ENCODE data around the gene DCLK2. TPM values are rescaled to one million over a fixed set of nuclear protein-coding genes. Genes with fewer than 3 reads are reported as not detected.

Gene DCLK2
- total and polyA plus RNA-seq, 12 donors, result 4.1 to 33.4 (median 16.7) TPM

- H3K9me3 ChIP-seq, result no peaks in the 10 kb centered on the region
- peaks cover 2 to 38% (median 12%) of the 10 kb centered on the region in 9 donors for H3K4me1 ChIP-seq
- H3K36me3 ChIP-seq, result peaks cover 0 to 54% (median 0%) of the 10 kb centered on the region in 9 donors
- ATAC-seq, result no peak
- no peaks in the 10 kb centered on the region for H3K27me3 ChIP-seq
- intact Hi-C loops (cut with DNase I), result loop anchor here in 2 of 10 donors (2.0 to 10.0 kb wide), 2 partner anchors 231 to 421 kb away; partner anchors contain the start of gene IQCM (in 1 of the 2)
- no peak overlapping the region for H3K27ac ChIP-seq
- WGBS, 2 donors, result 73 to 78% methylated on average over 6 of the region's 6 CpGs
- no peak overlapping the region for H3K4me3 ChIP-seq
- no peak for DNase-seq
- no peak for TF ChIP-seq CTCF (IDR thresholded peaks at IDR 0.05)
Measured at GRCh38 chr4:150235808-150236271, 157.6 kb downstream of the DCLK2 start.

GRCh38 chr4:150236626-150237025 is 158.4 kb downstream of the DCLK2 start:
- DNase-seq (no peak), ATAC-seq (no peak)
- Histone ChIP-seq H3K27me3 (no peaks in the 10 kb centered on the region), H3K4me3 (no peak overlapping the region), H3K27ac (no peak overlapping the region), H3K36me3 (peaks cover 0 to 61% (median 0%) of the 10 kb centered on the region in 9 donors), H3K4me1 (peaks cover 2 to 30% (median 10%) of the 10 kb centered on the region in 9 donors), H3K9me3 (no peaks in the 10 kb centered on the region)
- intact Hi-C loops (cut with DNase I), result loop anchor here in 2 of 10 donors (2.0 to 10.0 kb wide), 2 partner anchors 232 to 422 kb away; partner anchors contain the start of gene IQCM (in 1 of the 2)
- TF ChIP-seq CTCF (IDR thresholded peaks at IDR 0.05), result no peak

- intact Hi-C loops (cut with DNase I), result loop anchor here in 2 of 10 donors (2.0 to 10.0 kb wide), 2 partner anchors 232 to 422 kb away; partner anchors contain the start of gene IQCM (in 1 of the 2)
- peaks cover 0 to 58% (median 0%) of the 10 kb centered on the region in 9 donors for H3K36me3 ChIP-seq
- no peak overlapping the region for H3K27ac ChIP-seq
- H3K9me3 ChIP-seq, result no peaks in the 10 kb centered on the region
- no peaks in the 10 kb centered on the region for H3K27me3 ChIP-seq
- DNase-seq (no peak), ATAC-seq (peak in 2 of 8 donors; percentile 30 to 37)
- no peak overlapping the region for H3K4me3 ChIP-seq
- WGBS, 2 donors, result 73 to 75% methylated on average over 6 of the region's 6 CpGs
- no peak for TF ChIP-seq CTCF (IDR thresholded peaks at IDR 0.05)
- H3K4me1 ChIP-seq, result peaks cover 0 to 23% (median 5%) of the 10 kb centered on the region in 9 donors
Measured at GRCh38 chr4:150237110-150237872, 159.0 kb downstream of the DCLK2 start.

GRCh38 chr4:150238591-150238990 is 160.3 kb downstream of the DCLK2 start:
- Histone ChIP-seq H3K27ac (no peak overlapping the region), H3K4me3 (no peak overlapping the region), H3K9me3 (no peaks in the 10 kb centered on the region), H3K27me3 (no peaks in the 10 kb centered on the region), H3K4me1 (peaks cover 0 to 20% (median 5%) of the 10 kb centered on the region in 9 donors), H3K36me3 (peaks cover 0 to 45% (median 0%) of the 10 kb centered on the region in 9 donors)
- ATAC-seq, result no peak
- no peak for TF ChIP-seq CTCF (IDR thresholded peaks at IDR 0.05)
- intact Hi-C loops (cut with DNase I), result loop anchor here in 1 of 10 donors (10.0 kb wide), 1 partner anchor 424 kb away; the partner anchor contains the start of gene IQCM
- WGBS, 2 donors, result 98 to 100% methylated on average over 1 of the region's 1 CpG
- DNase-seq, result no peak

Data from heart right ventricle (tissue), 16 donors.